Left lung (tissue), 10 donors: Measurements from ENCODE around the gene UBR4. TPM values are rescaled to one million over a fixed set of nuclear protein-coding genes. Genes with fewer than 3 reads are reported as not detected.

Experiments
- ATAC-seq: fragments of 200-7000 bp; cut with Tn5 transposase; one replicate; pipeline ENCODE4 v1.9.1; 2020; ENCODE audit warnings: moderate library complexity
- DNase-seq, 4 donors: peaks; one replicate each; pipeline ENCODE4 v3.0.0-alpha.2; 2013 to 2020
- H3K27ac ChIP-seq, 2 donors: fragments of 200-600 bp; sonication (generic) in 1 of 2; one replicate each; pipeline versions ENCODE4 v1.5.0 to v1.8.0; 2020 to 2021
- H3K27me3 ChIP-seq, 2 donors: fragments of 200-600 bp; sonication (generic) in 1 of 2; one replicate each; pipeline versions ENCODE4 v1.5.0 to v1.8.0; 2020 to 2021
- H3K36me3 ChIP-seq, 2 donors: fragments of 200-600 bp; sonication (generic) in 1 of 2; one replicate each; pipeline versions ENCODE4 v1.5.0 to v1.8.0; 2020 to 2021
- H3K4me1 ChIP-seq, 2 donors: fragments of 200-600 bp; one replicate each; pipeline ENCODE4 v1.8.0; 2021
- H3K4me3 ChIP-seq, 2 donors: fragments of 200-600 bp; sonication (generic) in 1 of 2; one replicate each; pipeline versions ENCODE4 v1.5.0 to v1.8.0; 2020 to 2021; ENCODE audit warnings: mild to moderate bottlenecking in 1 of 2
- H3K9me3 ChIP-seq, 2 donors: fragments of 200-600 bp; sonication (generic) in 1 of 2; one replicate each; pipeline versions ENCODE4 v1.5.0 to v1.8.0; 2020 to 2021
- CTCF ChIP-seq, 2 donors: fragments of 200-600 bp; sonication (generic) in 1 of 2; IDR thresholded peaks; one replicate each; pipeline versions ENCODE4 v1.5.0 to v1.8.0; 2021; ENCODE audit warnings: antibody characterized with exemption in 2 of 2
- intact Hi-C, 2 donors: fragments of 100-400 bp; cut with DNase I; formaldehyde crosslinking; loops; one replicate each; pipeline versions ENCODE4 v1.11.2 to v1.14.2; 2022
- polyA plus RNA-seq, 6 donors: library from polyadenylated mRNA; unstranded; fragments of 120-200 nt; gene quantifications; one replicate each; pipeline ENCODE4 v1.2.1, GENCODE V29; 2013; ENCODE audit not compliant: insufficient read length in 6 of 6
- total RNA-seq, 2 donors: library from RNA; stranded (reverse); fragmentation: NEBNext Ultra II Directional; extraction: Animal tissue kit (Norgen Biotek cat#: 25700); gene quantifications; one replicate each; pipeline ENCODE4 v1.2.1, GENCODE V29; 2021
- donor health status: DM: no; HTN: yes; CAD: no.
- donor health status: DM: no; HTN: no; CAD: no.

UBR4 gene
- total and polyA plus RNA-seq, 8 donors: 95.9 to 130 (median 109) TPM

DNA sequence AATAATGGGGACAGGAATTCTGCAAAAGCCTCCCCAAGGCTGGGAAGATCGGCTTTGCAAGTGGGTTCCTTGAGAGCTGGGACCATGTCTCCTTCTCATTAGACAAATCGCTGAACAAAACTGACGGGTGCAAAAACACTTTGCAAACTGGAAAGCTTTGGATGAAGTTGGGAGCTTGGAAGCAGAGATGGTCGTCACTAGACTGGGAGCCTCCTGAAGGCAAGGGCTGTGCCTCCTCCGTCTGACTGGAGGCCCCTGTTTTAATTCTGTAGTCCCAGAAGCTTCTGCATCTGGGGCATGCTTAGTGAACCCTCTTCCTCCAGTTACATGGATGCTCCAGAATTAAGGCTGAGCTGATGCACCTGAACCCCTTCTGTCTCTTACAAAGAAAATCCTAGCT is 171.3 kb downstream of the UBR4 start:
- no peak for ATAC-seq
- Histone ChIP-seq H3K9me3 (no peaks in the 10 kb centered on the region), H3K27ac (no peak overlapping the region), H3K36me3 (no peaks in the 10 kb centered on the region), H3K4me1 (no peaks in the 10 kb centered on the region), H3K4me3 (no peak overlapping the region), H3K27me3 (peaks cover 0 to 27% of the 10 kb centered on the region in 2 donors)
- no peak for TF ChIP-seq CTCF (IDR thresholded peaks at IDR 0.05)
- intact Hi-C loops: no loop called here
- no peak for DNase-seq

- H3K4me1 ChIP-seq: no peaks in the 10 kb centered on the region
- no peak overlapping the region for H3K27ac ChIP-seq
- H3K36me3 ChIP-seq: no peaks in the 10 kb centered on the region
- H3K4me3 ChIP-seq: no peak overlapping the region
- intact Hi-C loops: no loop called here
- TF ChIP-seq CTCF (IDR thresholded peaks at IDR 0.05): no peak
- ATAC-seq (peak; percentile 65), DNase-seq (no peak)
- H3K9me3 ChIP-seq: no peaks in the 10 kb centered on the region
- H3K27me3 ChIP-seq: peaks cover 0 to 20% of the 10 kb centered on the region in 2 donors
Measured at GRCh38 chr1:19038096-19038495, 172.0 kb downstream of the UBR4 start.

GRCh38 chr1:19037659-19038058 is 172.4 kb downstream of the UBR4 start:
- no peak for ATAC-seq

DNA sequence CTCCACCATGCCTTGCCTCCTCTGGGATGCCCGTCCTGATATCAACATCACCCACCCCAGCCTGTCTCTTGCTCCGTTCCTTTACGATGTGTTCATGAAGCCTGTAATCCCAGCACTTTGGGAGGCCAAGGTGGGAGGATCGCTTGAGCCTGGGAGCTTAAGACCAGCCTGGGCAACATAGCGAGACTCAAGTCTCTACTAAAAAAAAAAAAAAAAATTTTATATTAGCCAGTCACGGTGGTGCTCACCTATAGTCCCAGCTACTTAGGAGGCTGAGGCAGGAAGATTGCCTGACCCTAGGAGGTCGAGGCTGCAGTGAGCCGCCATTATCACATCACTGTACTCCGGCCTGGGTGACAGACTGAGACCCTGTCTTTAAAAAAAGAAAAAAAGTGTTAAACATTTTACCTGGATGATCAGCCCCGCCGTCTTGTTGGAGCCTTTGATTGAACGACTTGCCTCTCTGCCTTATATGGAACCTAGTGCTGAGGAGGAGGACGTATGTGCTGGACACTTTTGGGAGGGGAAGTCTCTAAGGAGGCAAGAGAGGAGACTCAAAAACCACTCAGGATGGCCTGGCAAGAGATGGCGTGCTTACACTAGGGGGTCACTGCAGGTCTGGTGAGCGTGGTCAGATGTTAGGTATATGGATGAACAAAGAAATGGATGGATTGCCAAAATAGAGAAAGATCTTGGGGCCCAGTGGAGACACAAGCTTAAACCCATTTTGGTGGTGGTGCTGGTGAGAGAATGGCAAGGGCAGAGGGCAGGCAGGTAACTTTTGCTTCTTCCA is 173.1 kb downstream of the UBR4 start:
- ATAC-seq (no peak), DNase-seq (no peak)
- Histone ChIP-seq H3K36me3 (no peaks in the 10 kb centered on the region), H3K4me3 (no peak overlapping the region), H3K27me3 (peaks cover 0 to 16% of the 10 kb centered on the region in 2 donors), H3K27ac (no peak overlapping the region), H3K4me1 (no peaks in the 10 kb centered on the region), H3K9me3 (no peaks in the 10 kb centered on the region)
- intact Hi-C loops: no loop called here
- no peak for TF ChIP-seq CTCF (IDR thresholded peaks at IDR 0.05)

More at GRCh38 chr1:19037659-19038058, 172.4 kb downstream of the UBR4 start:
- Histone ChIP-seq H3K9me3 (no peaks in the 10 kb centered on the region), H3K36me3 (no peaks in the 10 kb centered on the region), H3K4me3 (no peak overlapping the region), H3K27me3 (peaks cover 0 to 16% of the 10 kb centered on the region in 2 donors), H3K27ac (no peak overlapping the region), H3K4me1 (no peaks in the 10 kb centered on the region)
- intact Hi-C loops: no loop called here
- DNase-seq: no peak
- TF ChIP-seq CTCF (IDR thresholded peaks at IDR 0.05): no peak

GRCh38 chr1:19036041-19036812 is 173.8 kb downstream of the UBR4 start:
- intact Hi-C loops: no loop called here
- Histone ChIP-seq H3K4me1 (no peaks in the 10 kb centered on the region), H3K27me3 (peaks cover 0 to 15% of the 10 kb centered on the region in 2 donors), H3K36me3 (no peaks in the 10 kb centered on the region), H3K9me3 (no peaks in the 10 kb centered on the region), H3K4me3 (no peak overlapping the region), H3K27ac (no peak overlapping the region)
- TF ChIP-seq CTCF (IDR thresholded peaks at IDR 0.05): no peak
- DNase-seq: peak in 1 of 4 donors; percentile 35
- no peak for ATAC-seq
